CD1c-positive myeloid dendritic cell (primary cell): ENCODE data around the gene ATP10A.
"Not testable (repeated sequence)": the region's sequence is repeated elsewhere in the genome, so short reads cannot be mapped to it uniquely, and the experiment has no call there.

Experiments
- DNase-seq: peaks from one replicate; pipeline ENCODE4 v3.0.0-alpha.2; 2016; ENCODE audit errors: extremely low spot score

ATP10A gene

GRCh38 chr15:25856059-25856458 is 7.1 kb downstream of the ATP10A start:
- not testable (repeated sequence) for DNase-seq

GRCh38 chr15:25852661-25853524 is 10.2 kb downstream of the ATP10A start:
- peak; percentile 22 for DNase-seq

- DNase-seq: no peak
These were observed 11.1 kb downstream of the ATP10A start for GRCh38 chr15:25852027-25852426.

- DNase-seq: peak; percentile 96
These were observed 12.7 kb downstream of the ATP10A start for GRCh38 chr15:25850154-25851111.

- peak; percentile 67 for DNase-seq
These were observed 13.8 kb downstream of the ATP10A start for GRCh38 chr15:25849157-25849921.

- DNase-seq: no peak
These were observed 14.4 kb downstream of the ATP10A start for GRCh38 chr15:25848784-25849156.

GRCh38 chr15:25848325-25848724 is 14.8 kb downstream of the ATP10A start:
- DNase-seq: no peak

- no peak for DNase-seq
These were observed 16.1 kb downstream of the ATP10A start for GRCh38 chr15:25847051-25847450.

GRCh38 chr15:25846377-25846776 is 16.8 kb downstream of the ATP10A start:
- peak; percentile 16 for DNase-seq

- no peak for DNase-seq
These were observed 18.0 kb downstream of the ATP10A start for GRCh38 chr15:25844981-25845680.

GRCh38 chr15:25844542-25844941 is 18.6 kb downstream of the ATP10A start:
- no peak for DNase-seq

GRCh38 chr15:25844076-25844475 is 19.1 kb downstream of the ATP10A start:
- DNase-seq: no peak

GRCh38 chr15:25839638-25840156 is 23.4 kb downstream of the ATP10A start:
- no peak for DNase-seq

- no peak for DNase-seq
These were observed 24.3 kb downstream of the ATP10A start for GRCh38 chr15:25838871-25839195.

- no peak for DNase-seq
These were observed 24.8 kb downstream of the ATP10A start for GRCh38 chr15:25838191-25838870.

- DNase-seq: no peak
These were observed 31.0 kb downstream of the ATP10A start for GRCh38 chr15:25832158-25832557.

GRCh38 chr15:25830844-25831451 is 32.2 kb downstream of the ATP10A start:
- no peak for DNase-seq

- no peak for DNase-seq
These were observed 34.1 kb downstream of the ATP10A start for GRCh38 chr15:25829073-25829472.

GRCh38 chr15:25825207-25825606 is 37.9 kb downstream of the ATP10A start:
- no peak for DNase-seq

- DNase-seq: no peak
These were observed 38.5 kb downstream of the ATP10A start for GRCh38 chr15:25824618-25825017.
